OCI-LY7 (cell line): Measurements from ENCODE around the gene SLC26A11. TPM values are rescaled to one million over a fixed set of nuclear protein-coding genes. Genes with fewer than 3 reads are reported as not detected.
"Not testable (repeated sequence)": the region's sequence is repeated elsewhere in the genome, so short reads cannot be mapped to it uniquely, and the experiment has no call there.

Experiments
- BruUV-seq: library from RNA; stranded (reverse); fragments of 400-500 nt; replicated peaks from 2 replicates; lab custom pipeline; 2021; lab: Mats Ljungman, UMichigan
- CTCF ChIA-PET: fragments of 300-600 bp; sonication (Branson Sonifier 250); formaldehyde crosslinking; loops from one replicate; lab custom pipeline; 2022; ENCODE audit warnings: antibody characterized with exemption; ENCODE audit not compliant: unreplicated experiment; lab: Charles Lee
- POLR2A ChIA-PET: fragments of 300-600 bp; sonication (Branson Sonifier 250); formaldehyde crosslinking; loops from one replicate; lab custom pipeline; 2022; ENCODE audit warnings: antibody characterized with exemption; lab: Charles Lee
- DNase-seq: peaks from one replicate; pipeline ENCODE4 v3.0.0-alpha.2; 2015; ENCODE audit warnings: low spot score
- H2AFZ ChIP-seq: fragments of 200-600 bp; sonication (generic), shearing (Covaris generic); 2 replicates; pipeline ENCODE4 v1.6.1; 2014; ENCODE audit warnings: mild to moderate bottlenecking, antibody characterized with exemption, low read length, moderate library complexity
- H3K27ac ChIP-seq: fragments of 200-600 bp; sonication (generic); 2 replicates; pipeline ENCODE4 v1.5.1; 2014; ENCODE audit warnings: mixed run types, low read depth, mild to moderate bottlenecking, moderate library complexity, low read length, inconsistent platforms; ENCODE audit not compliant: poor library complexity, severe bottlenecking
- H3K36me3 ChIP-seq: fragments of 200-600 bp; sonication (generic); 2 replicates; pipeline ENCODE4 v1.6.1; 2014; ENCODE audit warnings: mild to moderate bottlenecking, antibody characterized with exemption, low read length, moderate library complexity, mixed read lengths; ENCODE audit not compliant: insufficient read depth
- H3K4me1 ChIP-seq: fragments of 200-600 bp; sonication (generic); 2 replicates; pipeline ENCODE4 v1.5.1; 2014; ENCODE audit warnings: mild to moderate bottlenecking, low read length; ENCODE audit not compliant: insufficient read depth, poor library complexity, severe bottlenecking
- H3K4me2 ChIP-seq: fragments of 200-600 bp; sonication (generic); 2 replicates; pipeline ENCODE4 v1.6.1; 2014; ENCODE audit warnings: mild to moderate bottlenecking, low read length
- H3K4me3 ChIP-seq: fragments of 200-600 bp; sonication (generic); 2 replicates; pipeline ENCODE4 v1.5.1; 2014; ENCODE audit warnings: mild to moderate bottlenecking, low read depth, low read length; ENCODE audit not compliant: poor library complexity, severe bottlenecking
- H3K79me2 ChIP-seq: fragments of 200-600 bp; sonication (generic); 2 replicates; pipeline ENCODE4 v1.6.1; 2016; ENCODE audit warnings: low read depth, mild to moderate bottlenecking, low read length, moderate library complexity, mixed read lengths; ENCODE audit not compliant: insufficient read depth
- H3K9me2 ChIP-seq: fragments of 200-600 bp; sonication (generic); 2 replicates; pipeline ENCODE4 v1.6.1; 2016; ENCODE audit warnings: mild to moderate bottlenecking, low read length, mixed read lengths; ENCODE audit not compliant: insufficient read depth
- H3K9me3 ChIP-seq: fragments of 200-600 bp; sonication (generic); 2 replicates; pipeline ENCODE4 v1.6.1; 2014; ENCODE audit warnings: mild to moderate bottlenecking, mixed run types, low read length, mixed read lengths
- H4K20me1 ChIP-seq: fragments of 200-600 bp; sonication (generic); 2 replicates; pipeline ENCODE4 v1.6.1; 2014; ENCODE audit warnings: mild to moderate bottlenecking, antibody characterized with exemption, low read length, moderate library complexity, mixed read lengths; ENCODE audit not compliant: insufficient read depth
- CTCF ChIP-seq: fragments of 200-600 bp; sonication (generic); conservative IDR thresholded peaks from 2 replicates; pipeline ENCODE4 v1.5.1; 2014; ENCODE audit warnings: mild to moderate bottlenecking, antibody characterized with exemption, low read length, moderate library complexity, mixed read lengths
- EZH2phosphoT487 ChIP-seq: fragments of 200-600 bp; sonication (generic); IDR thresholded peaks from 2 replicates; pipeline ENCODE4 v1.6.1; 2018; ENCODE audit warnings: low read depth, borderline replicate concordance, mild to moderate bottlenecking, mixed run types, antibody characterized with exemption, low read length, moderate library complexity, mixed read lengths
- intact Hi-C: fragments of 100-400 bp; cut with micrococcal nuclease; formaldehyde crosslinking; loops from one replicate; pipeline ENCODE4 v1.10.0; 2022; ENCODE audit not compliant: unreplicated experiment
- total RNA-seq, 2 experiments: library from RNA; depleted of rRNA in 1 of 2; stranded (reverse); fragments of >200 nt in 1 of 2; shearing (Covaris generic) in 1 of 2; gene quantifications; 2 replicates each; pipeline ENCODE4 v1.2.3, GENCODE V29; 2014 to 2022

The SLC26A11 gene
- total RNA-seq, 2 experiments from 2014 or later, result 3.5 to 4.1 TPM

- BruUV-seq, result no TSS peak
- Histone ChIP-seq H3K79me2 (no peaks in the 10 kb centered on the region), H3K9me3 (no peaks in the 10 kb centered on the region), H3K4me1 (peaks cover 37% of the 10 kb centered on the region), H3K4me3 (no peak overlapping the region), H3K4me2 (no peak overlapping the region), H3K36me3 (no peaks in the 10 kb centered on the region), H2AFZ (no peak overlapping the region), H4K20me1 (no peaks in the 10 kb centered on the region), H3K27ac (no peak overlapping the region), H3K9me2 (no peaks in the 10 kb centered on the region)
- TF ChIP-seq CTCF, result no peak
- no peak for TF ChIP-seq EZH2phosphoT487
- intact Hi-C loops, result no loop called here
- ChIA-PET CTCF (no interaction called here), POLR2A (interaction anchor here (1.2 kb wide), 1 partner anchor 12 kb away, joined by 3 read pairs; no protein-coding TSS in a partner anchor)
- DNase-seq, result no peak
Observed at GRCh38 chr17:80256034-80256350, 35.8 kb downstream of the SLC26A11 start.

DNA sequence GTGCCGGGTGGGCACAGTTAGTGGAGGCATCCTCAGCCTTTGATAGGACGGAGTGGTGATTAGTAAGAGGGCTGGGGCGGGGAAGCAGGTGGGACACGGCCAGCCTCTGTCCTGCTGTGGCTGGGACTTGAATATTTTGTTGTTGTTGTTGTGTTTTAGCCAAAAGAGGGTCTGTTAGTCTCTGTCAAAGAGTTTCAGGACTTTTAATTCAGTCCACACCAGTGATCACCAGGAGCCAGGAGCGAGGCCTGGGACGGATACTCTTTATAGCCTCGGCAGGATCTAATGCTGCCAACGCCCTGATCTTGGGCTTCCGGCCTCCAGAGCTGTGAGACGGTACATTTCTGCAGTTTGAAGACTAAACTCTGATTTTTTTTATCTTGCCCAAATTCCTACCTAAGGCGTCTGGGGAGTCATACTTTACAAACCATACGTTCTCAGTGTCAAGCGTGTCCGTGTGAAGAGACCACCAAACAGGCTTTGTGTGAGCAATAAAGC, 37.5 kb downstream of the SLC26A11 start:
- no peak for DNase-seq
- Histone ChIP-seq H3K36me3 (no peaks in the 10 kb centered on the region), H3K79me2 (no peaks in the 10 kb centered on the region), H3K4me3 (no peak overlapping the region), H3K4me1 (peaks cover 53% of the 10 kb centered on the region), H3K9me3 (no peaks in the 10 kb centered on the region), H3K4me2 (no peak overlapping the region), H4K20me1 (no peaks in the 10 kb centered on the region), H2AFZ (peak overlapping the region; percentile 32; the same call in 1 of the 2 replicates), H3K27ac (no peak overlapping the region), H3K9me2 (no peaks in the 10 kb centered on the region)
- TF ChIP-seq EZH2phosphoT487 (no peak), CTCF (no peak)
- no TSS peak for BruUV-seq
- POLR2A ChIA-PET, result no interaction called here
- CTCF ChIA-PET, result no interaction called here
- intact Hi-C loops, result no loop called here

DNA sequence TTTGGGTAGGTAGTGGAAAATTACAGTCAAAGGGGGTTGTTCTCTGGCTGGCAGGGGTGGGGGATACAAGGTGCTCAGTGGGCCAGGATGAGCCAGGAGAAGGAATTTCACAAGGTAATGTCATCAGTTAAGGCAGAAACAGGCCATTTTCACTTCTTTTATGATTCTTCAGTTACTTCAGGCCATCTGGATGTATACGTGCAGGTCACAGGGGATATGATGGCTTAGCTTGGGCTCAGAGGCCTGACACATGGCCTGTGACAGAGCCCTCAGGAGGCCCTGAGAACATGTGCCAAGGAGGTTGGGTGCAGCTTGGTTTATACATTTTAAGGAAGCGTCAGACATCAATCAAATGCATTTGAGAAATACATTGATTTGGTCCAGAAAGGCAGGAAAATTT, 38.1 kb downstream of the SLC26A11 start:
- Histone ChIP-seq H3K4me1 (peaks cover 58% of the 10 kb centered on the region), H2AFZ (peak overlapping the region; percentile 3; the same call in 1 of the 2 replicates)
- BruUV-seq, H3K4me3 ChIP-seq, intact Hi-C loops, H3K27ac ChIP-seq, H3K36me3 ChIP-seq, POLR2A ChIA-PET, H4K20me1 ChIP-seq, H3K9me2 ChIP-seq, H3K79me2 ChIP-seq, H3K4me2 ChIP-seq, CTCF ChIA-PET, H3K9me3 ChIP-seq: not testable (repeated sequence)
- DNase-seq, result peak; percentile 34
